Measurements from ENCODE around the gene CCT7. TPM values are rescaled to one million over a fixed set of nuclear protein-coding genes. Genes with fewer than 3 reads are reported as not detected.

Gene CCT7
- total and polyA plus RNA-seq, 10 of the 15 experiments (the other 5 are each of a cell fraction or from before 2014, with no cell fraction given) = 206 to 598 (median 486) TPM

DNA sequence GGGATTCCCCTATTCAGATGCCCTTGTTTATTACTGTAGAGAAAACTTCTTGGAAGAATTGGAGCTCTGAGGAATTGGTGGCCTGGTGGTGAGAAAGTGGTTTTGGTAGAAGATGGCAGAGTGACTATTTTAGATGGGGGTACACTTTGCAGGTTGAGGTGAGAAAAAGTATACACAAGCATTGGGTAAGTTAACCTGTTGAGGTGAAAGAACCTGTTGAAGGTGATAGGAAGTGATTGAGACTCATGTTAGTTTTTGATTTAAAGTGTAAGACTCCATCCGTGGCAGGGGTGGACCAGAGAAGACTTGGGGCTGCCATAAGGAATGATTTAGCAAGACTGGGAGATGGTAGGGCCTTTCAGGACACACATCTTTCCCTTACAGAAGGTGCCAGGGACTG is 3.1 kb downstream of the CCT7 start:
- ChIA-PET RAD21 (ENCODE audit: unreplicated experiment) (interaction anchor here (0.8 to 1.4 kb wide), 2 partner anchors 24 to 48 kb away, joined by 4 read pairs; no protein-coding TSS in a partner anchor), CTCF (interaction anchor here (0.7 to 9.8 kb wide), 4 partner anchors 10 to 60 kb away, joined by 3 to 99 read pairs (median 5); partner anchors contain the start of gene EGR4), POLR2A (interaction anchor here (1.2 to 3.0 kb wide), 2 partner anchors 48 to 52 kb away, joined by 4 to 12 read pairs; partner anchors contain the start of gene FBXO41), SMC1A (ENCODE audit: uncharacterized antibody, unreplicated experiment) (interaction anchor here (0.9 to 5.2 kb wide), 2 partner anchors 8 to 53 kb away, joined by 3 to 39 read pairs; no protein-coding TSS in a partner anchor)
- in situ Hi-C loops (cut with MboI) (no loop called here), intact Hi-C loops (cut with micrococcal nuclease; ENCODE audit: unreplicated experiment) (no loop called here)
- Histone ChIP-seq H3K27ac (ENCODE audit: control insufficient read depth, insufficient read depth) (no peak overlapping the region), H3K9me3 (replicated peaks; ENCODE audit: control insufficient read depth, insufficient read depth, low read length) (no peaks in the 10 kb centered on the region), H2AFZ (ENCODE audit: control insufficient read depth, low read depth, low read length) (no peak overlapping the region), H3K27me3 (replicated peaks in 1 of 2; ENCODE audit: control insufficient read depth in 2 of 2, insufficient read depth in 2 of 2, low read length in 1 of 2) (no peaks in the 10 kb centered on the region), H3K4me1 (ENCODE audit: control insufficient read depth, insufficient read depth, low read length) (peaks cover 4% of the 10 kb centered on the region), H3K36me3 (ENCODE audit: control insufficient read depth in 2 of 2, insufficient read depth in 2 of 2, low read length in 1 of 2) (peaks cover 0 to 16% of the 10 kb centered on the region in 2 experiments; a peak in 3 of 4 replicates), H4K20me1 (ENCODE audit: control insufficient read depth, insufficient read depth) (0 out of 2 replicates have a peak, but pooled peaks cover 4% of the 10 kb centered on the region), H3K9ac (ENCODE audit: control insufficient read depth, insufficient read depth, low read length) (no peak overlapping the region; the same call in 1 of the 2 replicates), H3K4me3 (peak overlapping the region; percentile 78; the same call in 1 of the 2 replicates), H3K4me2 (ENCODE audit: control insufficient read depth, insufficient read depth) (peak overlapping the region; percentile 56), H3K79me2 (ENCODE audit: control insufficient read depth, insufficient read depth, low read length) (peaks cover 67% of the 10 kb centered on the region)
- TF ChIP-seq YBX1 (IDR thresholded peaks at IDR 0.05) (no peak), FOXM1 (IDR thresholded peaks at IDR 0.05; ENCODE audit: low read depth, low read length) (no peak), NR2F1 (conservative IDR thresholded peaks at IDR 0.05) (no peak), PML (IDR thresholded peaks at IDR 0.05; ENCODE audit: low read length) (no peak), NRF1 (conservative IDR thresholded peaks at IDR 0.05; ENCODE audit: low read depth, low read length) (no peak), MTA2 (IDR thresholded peaks at IDR 0.05; ENCODE audit: low read depth) (no peak), SRF (IDR thresholded peaks at IDR 0.05; ENCODE audit: low read depth in 2 of 2, low read length in 2 of 2) (no peak)
- no peak for DNase-seq (ENCODE audit: low read depth, low spot score)
- 0% methylated on average over 1 of the region's 1 CpG for WGBS (ENCODE audit: insufficient coverage, insufficient replicate concordance, low lambda C conversion rate, missing lambda C conversion rate)
- BruUV-seq (replicated peaks) = no TSS peak
- ATAC-seq = no peak
- no peak for FAIRE-seq

DNA sequence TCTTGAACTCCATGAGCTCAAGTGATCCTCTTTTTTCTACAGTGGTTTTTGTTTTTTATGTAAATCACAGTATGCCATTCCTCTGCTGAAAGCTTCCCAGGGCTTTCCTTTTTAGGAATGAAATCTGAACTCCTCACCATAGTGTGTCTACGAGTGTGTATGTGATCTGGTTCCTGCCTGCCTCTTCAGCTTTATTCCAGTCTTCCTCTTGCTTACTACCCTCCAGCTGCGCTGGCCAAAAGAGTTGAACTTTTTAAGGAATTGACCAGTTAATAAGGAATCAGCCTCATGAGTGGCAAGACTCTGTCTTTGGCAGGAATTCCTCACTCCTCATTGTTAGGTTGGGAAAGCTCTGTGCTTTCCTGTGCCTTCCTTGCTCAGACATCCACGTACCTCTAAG is 4.0 kb downstream of the CCT7 start:
- CTCF ChIA-PET = interaction anchor here (0.9 to 9.8 kb wide), 4 partner anchors 12 to 121 kb away, joined by 3 to 99 read pairs (median 12); partner anchors contain the start of gene EGR4

More for the DNA sequence above, 4.0 kb downstream of the CCT7 start:
- H3K9ac ChIP-seq (ENCODE audit: control insufficient read depth, insufficient read depth, low read length) = no peak overlapping the region
- H3K36me3 ChIP-seq (ENCODE audit: control insufficient read depth in 2 of 2, insufficient read depth in 2 of 2, low read length in 1 of 2) = peaks cover 3 to 22% of the 10 kb centered on the region in 2 experiments; a peak in 3 of 4 replicates
- 44% methylated on average over 3 of the region's 3 CpGs for WGBS (ENCODE audit: insufficient coverage, insufficient replicate concordance, low lambda C conversion rate, missing lambda C conversion rate)
- H3K4me2 ChIP-seq (ENCODE audit: control insufficient read depth, insufficient read depth) = no peak overlapping the region
- no TSS peak for BruUV-seq (replicated peaks)
- no peaks in the 10 kb centered on the region for H3K9me3 ChIP-seq (replicated peaks; ENCODE audit: control insufficient read depth, insufficient read depth, low read length)
- intact Hi-C loops (cut with micrococcal nuclease; ENCODE audit: unreplicated experiment) = no loop called here
- ChIA-PET SMC1A (ENCODE audit: uncharacterized antibody, unreplicated experiment) (interaction anchor here (0.8 to 5.2 kb wide), 5 partner anchors 9 to 122 kb away, joined by 3 to 39 read pairs (median 3); no protein-coding TSS in a partner anchor), POLR2A (interaction anchor here (0.6 to 1.2 kb wide), 3 partner anchors 25 to 898 kb away, joined by 4 to 6 read pairs (median 6); partner anchors contain the start of gene SMYD5), RAD21 (ENCODE audit: unreplicated experiment) (interaction anchor here (0.8 kb wide), 1 partner anchor 25 kb away, joined by 4 read pairs; no protein-coding TSS in a partner anchor)
- FAIRE-seq = no peak
- H3K27ac ChIP-seq (ENCODE audit: control insufficient read depth, insufficient read depth) = no peak overlapping the region
- 0 out of 2 replicates have a peak, but pooled peaks cover 4% of the 10 kb centered on the region for H4K20me1 ChIP-seq (ENCODE audit: control insufficient read depth, insufficient read depth)
- no peak overlapping the region for H2AFZ ChIP-seq (ENCODE audit: control insufficient read depth, low read depth, low read length)
- no peak for DNase-seq (ENCODE audit: low read depth, low spot score)
- H3K4me1 ChIP-seq (ENCODE audit: control insufficient read depth, insufficient read depth, low read length) = no peaks in the 10 kb centered on the region
- H3K4me3 ChIP-seq = no peak overlapping the region
- no peak for TF ChIP-seq GABPA (IDR thresholded peaks at IDR 0.05; ENCODE audit: low read depth)
- no peak for ATAC-seq
- in situ Hi-C loops (cut with MboI) = no loop called here
- H3K79me2 ChIP-seq (ENCODE audit: control insufficient read depth, insufficient read depth, low read length) = peaks cover 70% of the 10 kb centered on the region
- no peaks in the 10 kb centered on the region for H3K27me3 ChIP-seq (replicated peaks in 1 of 2; ENCODE audit: control insufficient read depth in 2 of 2, insufficient read depth in 2 of 2, low read length in 1 of 2)
